GM12872 (cell line): ENCODE data around the gene INO80C.

Experiments
- CTCF ChIP-seq: IDR thresholded peaks from 3 replicates; pipeline ENCODE4 v1.5.1; 2011; ENCODE audit warnings: low read depth, mild to moderate bottlenecking, low read length, moderate library complexity; ENCODE audit not compliant: insufficient read depth

The INO80C gene

GRCh38 chr18:35454803-35455202, 43.0 kb downstream of the INO80C start:
- TF ChIP-seq CTCF: no peak

- TF ChIP-seq CTCF: no peak
These were observed 45.8 kb downstream of the INO80C start for GRCh38 chr18:35451916-35452315.

- no peak for TF ChIP-seq CTCF
These were observed 46.7 kb downstream of the INO80C start for GRCh38 chr18:35451032-35451431.

- TF ChIP-seq CTCF: no peak
These were observed 53.1 kb downstream of the INO80C start for GRCh38 chr18:35444636-35445035.

GRCh38 chr18:35443847-35444246, 53.9 kb downstream of the INO80C start:
- no peak for TF ChIP-seq CTCF

GRCh38 chr18:35443434-35443833, 54.3 kb downstream of the INO80C start:
- no peak for TF ChIP-seq CTCF

GRCh38 chr18:35442701-35443100, 55.1 kb downstream of the INO80C start:
- no peak for TF ChIP-seq CTCF
